HCT116 (cell line): ENCODE measurements around the gene FXYD4.

Experiments
- CTCF ChIP-seq, 3 experiments: fragments of 200-600 bp in 1 of 3; sonication (generic) in 1 of 3; IDR thresholded peaks in 2 of 3; conservative IDR thresholded peaks in 1 of 3; 2 replicates each; pipeline ENCODE4 v1.5.1; 2012 to 2017; ENCODE audit warnings: low read depth in 2 of 3, low read length in 2 of 3, antibody characterized with exemption in 1 of 3, borderline replicate concordance in 1 of 3, control low read depth in 1 of 3, mild to moderate bottlenecking in 1 of 3, mixed read lengths in 1 of 3, mixed run types in 1 of 3, moderate library complexity in 1 of 3; ENCODE audit not compliant: insufficient read depth in 1 of 3
- MAX ChIP-seq: IDR thresholded peaks from 2 replicates; pipeline ENCODE4 v1.6.1; 2012
- POLR2AphosphoS5 ChIP-seq: IDR thresholded peaks from 2 replicates; pipeline ENCODE4 v1.6.1; 2011; ENCODE audit warnings: mild to moderate bottlenecking, low read depth, low read length, moderate library complexity
- RAD21 ChIP-seq: IDR thresholded peaks from 2 replicates; pipeline ENCODE4 v1.6.1; 2012; ENCODE audit warnings: low read depth, mild to moderate bottlenecking
- REST ChIP-seq: IDR thresholded peaks from 2 replicates; pipeline ENCODE4 v1.6.1; 2012; ENCODE audit warnings: low read depth
- SP1 ChIP-seq: IDR thresholded peaks from 2 replicates; pipeline ENCODE4 v1.6.1; 2012; ENCODE audit warnings: low read depth
- SRF ChIP-seq: IDR thresholded peaks from 2 replicates; pipeline ENCODE4 v1.6.1; 2012; ENCODE audit warnings: low read depth
- YY1 ChIP-seq: IDR thresholded peaks from 2 replicates; pipeline ENCODE4 v1.6.1; 2011; ENCODE audit warnings: low read length, low read depth, moderate library complexity, mild to moderate bottlenecking; ENCODE audit not compliant: insufficient replicate concordance; ENCODE audit errors: extremely low read depth
- ZNF274 ChIP-seq: fragments of 200-500 bp; sonication (Bioruptor generic); IDR thresholded peaks from 2 replicates; pipeline ENCODE4 v1.6.1; 2014; ENCODE audit warnings: mild to moderate bottlenecking, low read depth, low read length, inconsistent platforms

- TF ChIP-seq CTCF (IDR thresholded peaks at IDR 0.05 in 2 of 3, conservative IDR thresholded peaks at IDR 0.05 in 1 of 3; ENCODE audit: borderline replicate concordance in 1 of 3, insufficient read depth in 1 of 3, low read depth in 2 of 3, low read length in 2 of 3) (no peak), MAX (no peak), SRF (no peak), RAD21 (no peak), POLR2AphosphoS5 (no peak), ZNF274 (no peak), SP1 (no peak), REST (no peak), YY1 (no peak)
Observed at GRCh38 chr10:43372765-43373361, 1.4 kb downstream of the FXYD4 start.
